IMR-90 (cell line): Measurements from ENCODE around the gene FAM3D. TPM values are rescaled to one million over a fixed set of nuclear protein-coding genes. Genes with fewer than 3 reads are reported as not detected.

Experiments
- ATAC-seq: fragments of 200-7000 bp; cut with Tn5 transposase; 2 replicates; pipeline ENCODE4 v1.9.1; 2020; ENCODE audit warnings: low read depth, mild to moderate bottlenecking, moderate library complexity
- BruUV-seq: library from RNA; stranded (reverse); fragments of 400-500 nt; replicated peaks from 2 replicates; lab custom pipeline; 2021; lab: Mats Ljungman, UMichigan
- CTCF ChIA-PET: fragments of 300-600 bp; formaldehyde crosslinking; extraction: SDS; loops from one replicate; lab custom pipeline; 2021; ENCODE audit warnings: antibody characterized with exemption; lab: Yijun Ruan, JAX
- POLR2A ChIA-PET: fragments of 300-600 bp; sonication (Branson Sonifier 250); formaldehyde crosslinking; loops from one replicate; lab custom pipeline; 2022; ENCODE audit warnings: antibody characterized with exemption; ENCODE audit not compliant: unreplicated experiment; lab: Charles Lee
- DNase-seq: peaks from one replicate; pipeline ENCODE4 v3.0.0; 2013
- H2AFZ ChIP-seq: replicated peaks from 2 replicates; pipeline ENCODE3; 2013; ENCODE audit warnings: low read length, mild to moderate bottlenecking; ENCODE audit not compliant: poor library complexity
- H2AK5ac ChIP-seq: 2 replicates; pipeline ENCODE4 v1.6.1; 2013; ENCODE audit warnings: low read depth, low read length, inconsistent platforms
- H2AK9ac ChIP-seq: replicated peaks from 2 replicates; pipeline ENCODE3; 2013; ENCODE audit warnings: mild to moderate bottlenecking, low read depth, low read length, moderate library complexity; ENCODE audit not compliant: poor library complexity
- H2BK120ac ChIP-seq: 2 replicates; pipeline ENCODE4 v1.6.1; 2013; ENCODE audit warnings: low read depth, low read length, inconsistent platforms
- H2BK15ac ChIP-seq: 3 replicates; pipeline ENCODE4 v1.6.1; 2013; ENCODE audit warnings: low read depth, low read length, inconsistent platforms
- H2BK20ac ChIP-seq: 2 replicates; pipeline ENCODE4 v1.6.1; 2013; ENCODE audit warnings: low read depth, mild to moderate bottlenecking, inconsistent platforms, low read length, moderate library complexity
- H2BK5ac ChIP-seq: 2 replicates; pipeline ENCODE4 v1.6.1; 2013; ENCODE audit warnings: mild to moderate bottlenecking, low read depth, low read length, inconsistent platforms; ENCODE audit not compliant: poor library complexity, severe bottlenecking
- H3K14ac ChIP-seq: replicated peaks from 2 replicates; pipeline ENCODE4 v1.6.1; 2013; ENCODE audit warnings: low read depth, low read length, inconsistent platforms
- H3K18ac ChIP-seq: 2 replicates; pipeline ENCODE4 v1.6.1; 2013; ENCODE audit warnings: low read depth, low read length, control low read depth
- H3K23ac ChIP-seq: 2 replicates; pipeline ENCODE4 v1.6.1; 2013; ENCODE audit warnings: low read depth, low read length, inconsistent platforms
- H3K27ac ChIP-seq: 2 replicates; pipeline ENCODE4 v1.5.1; 2013; ENCODE audit warnings: mild to moderate bottlenecking, control low read depth, low read length; ENCODE audit not compliant: insufficient read depth
- H3K27me3 ChIP-seq: 2 replicates; pipeline ENCODE4 v1.6.1; 2013; ENCODE audit warnings: low read length; ENCODE audit not compliant: control insufficient read depth, insufficient read depth
- H3K36me3 ChIP-seq: 2 replicates; pipeline ENCODE4 v1.6.1; 2013; ENCODE audit warnings: low read length, mixed read lengths; ENCODE audit not compliant: control insufficient read depth, insufficient read depth
- H3K4ac ChIP-seq: 2 replicates; pipeline ENCODE4 v1.6.1; 2013; ENCODE audit warnings: low read depth, low read length, inconsistent platforms
- H3K4me1 ChIP-seq: 2 replicates; pipeline ENCODE4 v1.6.1; 2013; ENCODE audit warnings: low read length, mixed read lengths; ENCODE audit not compliant: control insufficient read depth, insufficient read depth
- H3K4me2 ChIP-seq: 2 replicates; pipeline ENCODE4 v1.6.1; 2013; ENCODE audit warnings: low read depth, mild to moderate bottlenecking, control low read depth, low read length, moderate library complexity
- H3K4me3 ChIP-seq: 2 replicates; pipeline ENCODE4 v1.5.1; 2013; ENCODE audit warnings: low read depth, mild to moderate bottlenecking, control low read depth, low read length, moderate library complexity; ENCODE audit not compliant: insufficient read depth
- H3K56ac ChIP-seq: 2 replicates; pipeline ENCODE4 v1.6.1; 2013; ENCODE audit warnings: low read length, inconsistent platforms; ENCODE audit not compliant: insufficient read depth; ENCODE audit errors: extremely low read depth
- H3K79me1 ChIP-seq, 2 experiments: 2 replicates each; pipeline ENCODE4 v1.6.1; 2013; ENCODE audit warnings: low read length in 2 of 2, inconsistent platforms in 1 of 2, low read depth in 1 of 2
- H3K9ac ChIP-seq: 2 replicates; pipeline ENCODE4 v1.6.1; 2013; ENCODE audit warnings: low read depth, low read length, control low read depth
- H3K9me1 ChIP-seq: 2 replicates; pipeline ENCODE4 v1.6.1; 2013; ENCODE audit warnings: low read length, inconsistent platforms; ENCODE audit not compliant: insufficient read depth
- H3K9me3 ChIP-seq: 2 replicates; pipeline ENCODE4 v1.6.1; 2013; ENCODE audit warnings: low read length; ENCODE audit not compliant: control insufficient read depth, insufficient read depth
- H4K20me1 ChIP-seq: 2 replicates; pipeline ENCODE4 v1.6.1; 2013; ENCODE audit warnings: low read length, inconsistent platforms; ENCODE audit not compliant: insufficient read depth
- H4K5ac ChIP-seq: 2 replicates; pipeline ENCODE4 v1.6.1; 2013; ENCODE audit warnings: mild to moderate bottlenecking, low read depth, low read length, control low read depth
- H4K8ac ChIP-seq, 2 experiments: 2 replicates each; pipeline ENCODE4 v1.6.1; 2013; ENCODE audit warnings: low read depth in 2 of 2, low read length in 2 of 2, control low read depth in 1 of 2, inconsistent platforms in 1 of 2
- H4K91ac ChIP-seq: 2 replicates; pipeline ENCODE4 v1.6.1; 2013; ENCODE audit warnings: low read depth, low read length, inconsistent platforms; ENCODE audit not compliant: insufficient read depth
- BHLHE40 ChIP-seq: fragments of 150-350 bp; IDR thresholded peaks from 2 replicates; pipeline ENCODE4 v1.6.1; 2016; ENCODE audit warnings: mild to moderate bottlenecking, low read depth, low read length
- CEBPB ChIP-seq: IDR thresholded peaks from 2 replicates; pipeline ENCODE4 v1.6.1; 2012; ENCODE audit warnings: low read depth, low read length, improper control_type of control experiment
- CHD1 ChIP-seq: IDR thresholded peaks from 2 replicates; pipeline ENCODE4 v1.6.1; 2012; ENCODE audit warnings: low read depth, low read length, improper control_type of control experiment
- ELK1 ChIP-seq: fragments of 150-350 bp; IDR thresholded peaks from 2 replicates; pipeline ENCODE4 v1.6.1; 2016; ENCODE audit warnings: low read depth, mild to moderate bottlenecking, low read length, moderate library complexity, borderline replicate concordance
- FOS ChIP-seq: fragments of 150-350 bp; IDR thresholded peaks from 2 replicates; pipeline ENCODE4 v1.6.1; 2016; ENCODE audit warnings: low read depth, low read length
- MAFK ChIP-seq: IDR thresholded peaks from 2 replicates; pipeline ENCODE4 v1.6.1; 2012; ENCODE audit warnings: low read depth, low read length, improper control_type of control experiment
- MAZ ChIP-seq: IDR thresholded peaks from 2 replicates; pipeline ENCODE4 v1.6.1; 2012; ENCODE audit warnings: low read depth, mild to moderate bottlenecking, low read length, improper control_type of control experiment, moderate library complexity, borderline replicate concordance
- MXI1 ChIP-seq: IDR thresholded peaks from 2 replicates; pipeline ENCODE4 v1.6.1; 2012; ENCODE audit warnings: low read depth, mild to moderate bottlenecking, low read length, moderate library complexity, borderline replicate concordance
- NFE2L2 ChIP-seq: fragments of 150-350 bp; IDR thresholded peaks from 2 replicates; pipeline ENCODE4 v1.6.1; 2016; ENCODE audit warnings: low read depth, mild to moderate bottlenecking, low read length
- POLR2A ChIP-seq: IDR thresholded peaks from 2 replicates; pipeline ENCODE4 v1.6.1; 2012; ENCODE audit warnings: mild to moderate bottlenecking, low read depth, low read length
- RAD21 ChIP-seq: IDR thresholded peaks from 2 replicates; pipeline ENCODE4 v1.6.1; 2012; ENCODE audit warnings: low read length, improper control_type of control experiment
- RCOR1 ChIP-seq: IDR thresholded peaks from 2 replicates; pipeline ENCODE4 v1.6.1; 2012; ENCODE audit warnings: mild to moderate bottlenecking, low read length, improper control_type of control experiment; ENCODE audit not compliant: insufficient replicate concordance
- RFX5 ChIP-seq: IDR thresholded peaks from 2 replicates; pipeline ENCODE4 v1.8.0; 2012; ENCODE audit warnings: low read depth, mild to moderate bottlenecking, low read length, moderate library complexity
- SMC3 ChIP-seq: fragments of 150-350 bp; IDR thresholded peaks from 2 replicates; pipeline ENCODE4 v1.6.1; 2016; ENCODE audit warnings: low read depth, mild to moderate bottlenecking, antibody characterized with exemption, low read length, moderate library complexity
- WGBS, 2 experiments: methylation state at CpG; one replicate each; pipeline versions ENCODE4 v1.1.5 to v1.1.7; 2013; ENCODE audit warnings: missing lambda C conversion rate in 2 of 2; ENCODE audit not compliant: insufficient read length in 1 of 2; ENCODE audit errors: extremely low coverage in 2 of 2; 5-methylcytosine and 5-hydroxymethylcytosine counted together
- dilution Hi-C: fragments of 300-500 bp; cut with HindIII; formaldehyde crosslinking; loops from one replicate; pipeline ENCODE4 v1.14.3; 2018; ENCODE audit warnings: low sequenced_read_pairs; ENCODE audit not compliant: unreplicated experiment
- in situ Hi-C: fragments of 300-500 bp; cut with MboI; formaldehyde crosslinking; loops from 3 replicates; pipeline ENCODE4 v1.14.3; 2019; ENCODE audit warnings: low sequenced_read_pairs, inconsistent platforms, mixed read lengths
- intact Hi-C: fragments of 100-400 bp; cut with micrococcal nuclease; formaldehyde crosslinking; loops from 2 replicates; pipeline ENCODE4 v1.10.0; 2022
- polyA plus RNA-seq, 3 experiments: library from polyadenylated mRNA; depleted of rRNA; stranded (reverse); fragments of >200 nt; gene quantifications; 2 replicates each; pipeline ENCODE4 v1.2.3, GENCODE V29; 2012; ENCODE audit warnings: low replicate concordance in 1 of 3
- total RNA-seq: library from RNA; depleted of rRNA; stranded (reverse); fragments of >200 nt; gene quantifications from 2 replicates; pipeline ENCODE4 v1.2.3, GENCODE V29; 2012
- TF ChIP-seq, protein P1 (sequence below): conservative IDR thresholded peaks from 2 replicates; pipeline ENCODE4 v1.5.1; 2012; ENCODE audit warnings: mild to moderate bottlenecking, low read depth, low read length, improper control_type of control experiment
- TF ChIP-seq, protein P2 (sequence below): fragments of 150-350 bp; IDR thresholded peaks from 2 replicates; pipeline ENCODE4 v1.6.1; 2017; ENCODE audit warnings: mild to moderate bottlenecking, antibody characterized with exemption, low read length, low read depth

The FAM3D gene
- total and polyA plus RNA-seq, 2 of the 4 experiments (the other 2 are of a cell fraction), result not detected

DNA sequence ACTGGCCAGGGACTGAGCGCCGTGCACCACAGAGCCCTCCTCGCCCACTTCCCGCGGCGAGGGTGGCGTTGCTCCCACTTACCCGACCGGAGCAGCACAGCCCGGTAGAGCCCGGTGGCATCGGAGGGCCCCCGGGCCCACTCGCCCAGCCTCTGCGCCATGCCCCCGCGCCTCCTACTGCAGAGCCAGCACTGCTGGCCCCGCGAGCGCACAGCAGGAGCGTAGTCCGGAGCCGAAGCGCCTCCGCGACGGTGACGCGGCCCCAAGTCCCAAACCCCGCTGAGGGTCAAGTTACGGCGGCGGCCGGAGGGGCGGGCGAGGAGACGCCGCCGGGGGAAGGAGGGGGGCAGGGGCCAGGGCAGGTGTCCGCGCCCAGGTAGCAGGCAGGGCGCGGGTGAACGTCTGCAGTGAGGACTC is 79.8 kb downstream of the FAM3D start:
- no peak overlapping the region for H2BK20ac ChIP-seq
- H3K4ac ChIP-seq, result no peak overlapping the region
- no peak overlapping the region for H3K56ac ChIP-seq
- ChIA-PET CTCF (interaction anchor here (0.9 kb wide), 1 partner anchor 11 kb away, joined by 3 read pairs; no protein-coding TSS in a partner anchor), POLR2A (no interaction called here)
- DNase-seq (no peak), ATAC-seq (no peak)
- no peaks in the 10 kb centered on the region for H3K79me1 ChIP-seq
- peak overlapping the region; percentile 63 for H2AFZ ChIP-seq
- BruUV-seq, result no TSS peak
- H4K5ac ChIP-seq, result no peak overlapping the region
- TF ChIP-seq FOS (no peak), NFE2L2 (no peak), BHLHE40 (no peak), RAD21 (no peak), SMC3 (no peak), MXI1 (no peak), POLR2A (no peak), CEBPB (no peak), RCOR1 (no peak), CHD1 (no peak), MAZ (no peak), RFX5 (no peak), ELK1 (no peak), MAFK (no peak)
- TF ChIP-seq, protein P1, sequence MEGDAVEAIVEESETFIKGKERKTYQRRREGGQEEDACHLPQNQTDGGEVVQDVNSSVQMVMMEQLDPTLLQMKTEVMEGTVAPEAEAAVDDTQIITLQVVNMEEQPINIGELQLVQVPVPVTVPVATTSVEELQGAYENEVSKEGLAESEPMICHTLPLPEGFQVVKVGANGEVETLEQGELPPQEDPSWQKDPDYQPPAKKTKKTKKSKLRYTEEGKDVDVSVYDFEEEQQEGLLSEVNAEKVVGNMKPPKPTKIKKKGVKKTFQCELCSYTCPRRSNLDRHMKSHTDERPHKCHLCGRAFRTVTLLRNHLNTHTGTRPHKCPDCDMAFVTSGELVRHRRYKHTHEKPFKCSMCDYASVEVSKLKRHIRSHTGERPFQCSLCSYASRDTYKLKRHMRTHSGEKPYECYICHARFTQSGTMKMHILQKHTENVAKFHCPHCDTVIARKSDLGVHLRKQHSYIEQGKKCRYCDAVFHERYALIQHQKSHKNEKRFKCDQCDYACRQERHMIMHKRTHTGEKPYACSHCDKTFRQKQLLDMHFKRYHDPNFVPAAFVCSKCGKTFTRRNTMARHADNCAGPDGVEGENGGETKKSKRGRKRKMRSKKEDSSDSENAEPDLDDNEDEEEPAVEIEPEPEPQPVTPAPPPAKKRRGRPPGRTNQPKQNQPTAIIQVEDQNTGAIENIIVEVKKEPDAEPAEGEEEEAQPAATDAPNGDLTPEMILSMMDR, result no peak
- TF ChIP-seq, protein P2, sequence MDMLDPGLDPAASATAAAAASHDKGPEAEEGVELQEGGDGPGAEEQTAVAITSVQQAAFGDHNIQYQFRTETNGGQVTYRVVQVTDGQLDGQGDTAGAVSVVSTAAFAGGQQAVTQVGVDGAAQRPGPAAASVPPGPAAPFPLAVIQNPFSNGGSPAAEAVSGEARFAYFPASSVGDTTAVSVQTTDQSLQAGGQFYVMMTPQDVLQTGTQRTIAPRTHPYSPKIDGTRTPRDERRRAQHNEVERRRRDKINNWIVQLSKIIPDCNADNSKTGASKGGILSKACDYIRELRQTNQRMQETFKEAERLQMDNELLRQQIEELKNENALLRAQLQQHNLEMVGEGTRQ, result no peak
- H3K27ac ChIP-seq, result no peak overlapping the region
- no peak overlapping the region for H2AK9ac ChIP-seq
- H3K4me2 ChIP-seq, result no peak overlapping the region
- H4K91ac ChIP-seq, result no peak overlapping the region
- H3K9me1 ChIP-seq, result no peaks in the 10 kb centered on the region
- H3K4me3 ChIP-seq, result no peak overlapping the region
- dilution Hi-C loops, result no loop called here
- H3K9ac ChIP-seq, result no peak overlapping the region
- peaks cover 5% of the 10 kb centered on the region; the same call in 1 of the 2 replicates for H3K9me3 ChIP-seq
- no peaks in the 10 kb centered on the region; the same call in 1 of the 2 replicates for H4K20me1 ChIP-seq
- peaks cover 30% of the 10 kb centered on the region for H3K27me3 ChIP-seq
- no peaks in the 10 kb centered on the region for H3K4me1 ChIP-seq
- in situ Hi-C loops, result no loop called here
- H2AK5ac ChIP-seq, result no peak overlapping the region
- intact Hi-C loops, result loop anchor here (5.0 kb wide), 1 partner anchor 41 kb away; no protein-coding TSS in a partner anchor
- H3K14ac ChIP-seq, result no peak overlapping the region
- WGBS, 2 experiments, result 6% methylated on average over 24 of the region's 44 CpGs; no CpG with 5 or more reads in 1 of the 2 experiments
- no peaks in the 10 kb centered on the region for H3K36me3 ChIP-seq
- no peak overlapping the region for H2BK5ac ChIP-seq
- H2BK120ac ChIP-seq, result no peak overlapping the region
- H4K8ac ChIP-seq, result no peak overlapping the region
- no peak overlapping the region for H3K18ac ChIP-seq
- no peak overlapping the region for H2BK15ac ChIP-seq
- H3K23ac ChIP-seq, result no peak overlapping the region
